SK-N-SH (cell line): ENCODE data around the gene LARP1. TPM values are rescaled to one million over a fixed set of nuclear protein-coding genes. Genes with fewer than 3 reads are reported as not detected.

ENCODE experiments used
- CTCF ChIA-PET: fragments of 300-600, 350-600 bp; formaldehyde crosslinking; extraction: SDS; loops from one replicate; lab custom pipeline; 2021; lab: Yijun Ruan, JAX
- POLR2A ChIA-PET: fragments of 350-600 bp; sonication (Branson Sonifier 250); formaldehyde crosslinking; extraction: SDS; loops from one replicate; lab custom pipeline; 2020; ENCODE audit warnings: antibody characterized with exemption, inconsistent platforms; lab: Yijun Ruan, JAX
- DNase-seq: peaks from one replicate; pipeline ENCODE4 v3.0.0; 2012
- H2AFZ ChIP-seq: fragments of 200-600 bp; sonication (generic); 2 replicates; pipeline ENCODE4 v1.8.1; 2016; ENCODE audit warnings: antibody characterized with exemption, mild to moderate bottlenecking, low read depth
- H3F3A ChIP-seq: fragments of 200-600 bp; sonication (generic); replicated peaks from 2 replicates; pipeline ENCODE3; 2016; ENCODE audit warnings: antibody characterized with exemption, mild to moderate bottlenecking; ENCODE audit not compliant: insufficient read depth
- H3K27ac ChIP-seq, 2 experiments: fragments of 200-500 bp in 1 of 2; fragments of 200-600 bp in 1 of 2; sonication (Bioruptor generic) in 1 of 2; sonication (generic), shearing (Covaris generic) in 1 of 2; 2 replicates each; pipeline versions ENCODE4 v1.5.1 to v1.6.1; 2014 to 2016; ENCODE audit warnings: low read depth in 2 of 2, inconsistent platforms in 1 of 2, low read length in 1 of 2, mild to moderate bottlenecking in 1 of 2, mixed read lengths in 1 of 2
- H3K27me3 ChIP-seq: fragments of 200-600 bp; sonication (generic), shearing (Covaris generic); 2 replicates; pipeline ENCODE4 v1.6.1; 2016; ENCODE audit warnings: mixed run types; ENCODE audit not compliant: insufficient read depth
- H3K36me3 ChIP-seq, 2 experiments: fragments of 200-500 bp in 1 of 2; fragments of 200-600 bp in 1 of 2; sonication (Bioruptor generic) in 1 of 2; sonication (generic) in 1 of 2; replicated peaks in 1 of 2; 2 replicates each; pipeline versions ENCODE3 to v1.5.1; 2014 to 2016; ENCODE audit warnings: low read length in 1 of 2, mild to moderate bottlenecking in 1 of 2; ENCODE audit not compliant: insufficient read depth in 2 of 2, control insufficient read depth in 1 of 2
- H3K4me1 ChIP-seq, 2 experiments: fragments of 200-500 bp in 1 of 2; fragments of 200-600 bp in 1 of 2; sonication (Bioruptor generic) in 1 of 2; sonication (generic), shearing (Covaris generic) in 1 of 2; 2 replicates each; pipeline versions ENCODE4 v1.5.1 to v1.6.1; 2014 to 2016; ENCODE audit warnings: low read depth in 1 of 2, low read length in 1 of 2, mixed run types in 1 of 2; ENCODE audit not compliant: insufficient read depth in 2 of 2, control insufficient read depth in 1 of 2
- H3K4me2 ChIP-seq: fragments of 200-600 bp; sonication (generic), shearing (Covaris generic); 2 replicates; pipeline ENCODE4 v1.6.1; 2017; ENCODE audit warnings: mixed run types
- H3K4me3 ChIP-seq, 2 experiments: fragments of 200-500 bp in 1 of 2; fragments of 200-600 bp in 1 of 2; sonication (Bioruptor generic) in 1 of 2; sonication (generic), shearing (Covaris generic) in 1 of 2; 2 replicates each; pipeline versions ENCODE4 v1.5.1 to v1.8.1; 2014 to 2016; ENCODE audit warnings: low read depth in 2 of 2, inconsistent platforms in 1 of 2, low read length in 1 of 2, mild to moderate bottlenecking in 1 of 2, mixed read lengths in 1 of 2, moderate library complexity in 1 of 2
- H3K79me2 ChIP-seq: fragments of 200-600 bp; sonication (generic); 2 replicates; pipeline ENCODE4 v1.8.1; 2017; ENCODE audit warnings: mild to moderate bottlenecking; ENCODE audit not compliant: insufficient read depth
- H3K9ac ChIP-seq: fragments of 200-600 bp; sonication (generic); 2 replicates; pipeline ENCODE4 v1.6.1; 2017; ENCODE audit warnings: mixed run types
- H3K9me2 ChIP-seq: fragments of 200-600 bp; sonication (generic); 2 replicates; pipeline ENCODE4 v1.6.1; 2017; ENCODE audit warnings: mixed run types
- H3K9me3 ChIP-seq: fragments of 200-600 bp; sonication (generic); 2 replicates; pipeline ENCODE4 v1.6.1; 2017; ENCODE audit warnings: mixed run types, mild to moderate bottlenecking, moderate library complexity
- H4K20me1 ChIP-seq: fragments of 200-600 bp; sonication (generic); 2 replicates; pipeline ENCODE4 v1.6.1; 2017; ENCODE audit warnings: mild to moderate bottlenecking, mixed run types; ENCODE audit not compliant: insufficient read depth
- CHD2 ChIP-seq: fragments of 150-350 bp; IDR thresholded peaks from 2 replicates; pipeline ENCODE4 v1.6.1; 2018; ENCODE audit warnings: low read length; ENCODE audit not compliant: partially characterized antibody
- EP300 ChIP-seq, 2 experiments: IDR thresholded peaks; 2 replicates each; pipeline versions ENCODE4 v1.4.0 to v1.6.1; 2012; ENCODE audit warnings: borderline replicate concordance in 1 of 2, low read depth in 1 of 2, low read length in 1 of 2
- FOSL2 ChIP-seq: IDR thresholded peaks from 2 replicates; pipeline ENCODE4 v1.4.0; 2012; ENCODE audit warnings: low read depth, mild to moderate bottlenecking, moderate library complexity, borderline replicate concordance
- FOXJ3 ChIP-seq: sonication (generic); formaldehyde crosslinking; IDR thresholded peaks from 2 replicates; pipeline ENCODE4 v1.5.1; 2020; ENCODE audit warnings: mild to moderate bottlenecking, missing genetic modification reagents
- GABPA ChIP-seq: IDR thresholded peaks from 2 replicates; pipeline ENCODE4 v1.4.0; 2012; ENCODE audit warnings: low read depth, mild to moderate bottlenecking
- GATA2 ChIP-seq: sonication (generic); formaldehyde crosslinking; IDR thresholded peaks from 2 replicates; pipeline ENCODE4 v1.5.0; 2020; ENCODE audit warnings: mild to moderate bottlenecking, missing genetic modification reagents
- MXI1 ChIP-seq: IDR thresholded peaks from 2 replicates; pipeline ENCODE4 v1.6.1; 2012; ENCODE audit warnings: mild to moderate bottlenecking, low read depth, low read length, improper control_type of control experiment
- NFIC ChIP-seq: IDR thresholded peaks from 2 replicates; pipeline ENCODE4 v1.4.0; 2012; ENCODE audit warnings: borderline replicate concordance
- NRF1 ChIP-seq: IDR thresholded peaks from 2 replicates; pipeline ENCODE4 v1.6.1; 2012; ENCODE audit warnings: low read depth, mild to moderate bottlenecking, low read length
- POLR2AphosphoS5 ChIP-seq: IDR thresholded peaks from 2 replicates; pipeline ENCODE4 v1.6.1; 2012; ENCODE audit warnings: low read depth, low read length
- RAD21 ChIP-seq: IDR thresholded peaks from 2 replicates; pipeline ENCODE4 v1.6.1; 2012; ENCODE audit warnings: mild to moderate bottlenecking, low read length
- RCOR1 ChIP-seq: fragments of 150-350 bp; IDR thresholded peaks from 2 replicates; pipeline ENCODE4 v1.6.1; 2017; ENCODE audit warnings: antibody characterized with exemption, low read length
- REST ChIP-seq: IDR thresholded peaks from 2 replicates; pipeline ENCODE4 v1.6.1; 2012; ENCODE audit warnings: mild to moderate bottlenecking, low read depth, low read length, moderate library complexity
- RXRA ChIP-seq: IDR thresholded peaks from 2 replicates; pipeline ENCODE4 v1.4.0; 2012; ENCODE audit warnings: low read depth, mild to moderate bottlenecking, borderline replicate concordance
- SMC3 ChIP-seq: IDR thresholded peaks from 2 replicates; pipeline ENCODE4 v1.6.1; 2012; ENCODE audit warnings: low read depth, low read length, improper control_type of control experiment
- YY1 ChIP-seq: IDR thresholded peaks from 2 replicates; pipeline ENCODE4 v1.4.0; 2012; ENCODE audit warnings: low read depth, mild to moderate bottlenecking
- ZBTB33 ChIP-seq: IDR thresholded peaks from 2 replicates; pipeline ENCODE4 v1.4.0; 2012; ENCODE audit warnings: low read depth, borderline replicate concordance
- WGBS: methylation state at CpG from one replicate; pipeline ENCODE4 v1.1.6; 2017; ENCODE audit warnings: low lambda C conversion rate; 5-methylcytosine and 5-hydroxymethylcytosine counted together
- polyA plus RNA-seq, 3 experiments: library from polyadenylated mRNA; depleted of rRNA; stranded (reverse); fragments of >200 nt; gene quantifications; 2 replicates each; pipeline ENCODE4 v1.2.3, GENCODE V29; 2012
- TF ChIP-seq, protein P1 (sequence below): fragments of 150-350 bp; IDR thresholded peaks from 2 replicates; pipeline ENCODE4 v1.6.1; 2016; ENCODE audit warnings: mild to moderate bottlenecking, low read depth, low read length
- TF ChIP-seq, protein P2 (sequence below): fragments of 200-600 bp; sonication (generic); IDR thresholded peaks from 2 replicates; pipeline ENCODE4 v1.6.1; 2017; ENCODE audit warnings: antibody characterized with exemption, mild to moderate bottlenecking, moderate library complexity

The LARP1 gene
- polyA plus RNA-seq, 1 of the 3 experiments (the other 2 are of a cell fraction): 57.4 TPM

DNA sequence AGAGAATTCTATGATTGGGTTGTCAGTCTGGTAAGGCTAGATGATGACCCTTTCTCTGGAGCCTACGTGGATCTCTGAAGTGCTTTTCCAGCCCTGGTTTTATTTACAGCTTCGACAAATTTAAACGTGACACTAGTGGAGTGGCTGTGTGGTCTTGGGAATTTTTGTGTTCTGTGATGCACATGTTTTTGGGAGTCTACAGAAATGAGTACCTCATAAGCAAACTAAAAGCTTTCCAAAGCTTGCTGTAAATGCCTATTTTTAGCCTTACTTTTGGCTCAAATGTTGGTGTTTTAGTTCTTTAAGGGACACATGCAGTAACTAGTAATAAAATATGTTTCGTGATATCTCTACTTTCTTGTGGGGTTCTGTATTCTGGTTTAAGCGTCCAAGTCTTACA is 3.3 kb downstream of the LARP1 start:
- no peaks in the 10 kb centered on the region for H3K9me2 ChIP-seq
- no peak overlapping the region for H3K27ac ChIP-seq
- H3K9me3 ChIP-seq: no peaks in the 10 kb centered on the region
- H3K4me1 ChIP-seq: peaks cover 29 to 35% of the 10 kb centered on the region in 2 experiments
- H3K9ac ChIP-seq: no peak overlapping the region
- TF ChIP-seq GATA2 (CRISPR knock-in tag) (no peak), RCOR1 (no peak), SMC3 (no peak), YY1 (no peak), REST (no peak), ZBTB33 (no peak), POLR2AphosphoS5 (no peak), FOSL2 (no peak), RAD21 (no peak), NFIC (no peak), NRF1 (no peak), GABPA (no peak), EP300 (IDR thresholded peaks at IDR 0.05; ENCODE audit: borderline replicate concordance in 1 of 2, low read depth in 1 of 2, low read length in 1 of 2) (no peak), RXRA (no peak), CHD2 (no peak), FOXJ3 (no peak), MXI1 (no peak)
- TF ChIP-seq, protein P1, sequence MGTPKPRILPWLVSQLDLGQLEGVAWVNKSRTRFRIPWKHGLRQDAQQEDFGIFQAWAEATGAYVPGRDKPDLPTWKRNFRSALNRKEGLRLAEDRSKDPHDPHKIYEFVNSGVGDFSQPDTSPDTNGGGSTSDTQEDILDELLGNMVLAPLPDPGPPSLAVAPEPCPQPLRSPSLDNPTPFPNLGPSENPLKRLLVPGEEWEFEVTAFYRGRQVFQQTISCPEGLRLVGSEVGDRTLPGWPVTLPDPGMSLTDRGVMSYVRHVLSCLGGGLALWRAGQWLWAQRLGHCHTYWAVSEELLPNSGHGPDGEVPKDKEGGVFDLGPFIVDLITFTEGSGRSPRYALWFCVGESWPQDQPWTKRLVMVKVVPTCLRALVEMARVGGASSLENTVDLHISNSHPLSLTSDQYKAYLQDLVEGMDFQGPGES: no peak
- TF ChIP-seq, protein P2, sequence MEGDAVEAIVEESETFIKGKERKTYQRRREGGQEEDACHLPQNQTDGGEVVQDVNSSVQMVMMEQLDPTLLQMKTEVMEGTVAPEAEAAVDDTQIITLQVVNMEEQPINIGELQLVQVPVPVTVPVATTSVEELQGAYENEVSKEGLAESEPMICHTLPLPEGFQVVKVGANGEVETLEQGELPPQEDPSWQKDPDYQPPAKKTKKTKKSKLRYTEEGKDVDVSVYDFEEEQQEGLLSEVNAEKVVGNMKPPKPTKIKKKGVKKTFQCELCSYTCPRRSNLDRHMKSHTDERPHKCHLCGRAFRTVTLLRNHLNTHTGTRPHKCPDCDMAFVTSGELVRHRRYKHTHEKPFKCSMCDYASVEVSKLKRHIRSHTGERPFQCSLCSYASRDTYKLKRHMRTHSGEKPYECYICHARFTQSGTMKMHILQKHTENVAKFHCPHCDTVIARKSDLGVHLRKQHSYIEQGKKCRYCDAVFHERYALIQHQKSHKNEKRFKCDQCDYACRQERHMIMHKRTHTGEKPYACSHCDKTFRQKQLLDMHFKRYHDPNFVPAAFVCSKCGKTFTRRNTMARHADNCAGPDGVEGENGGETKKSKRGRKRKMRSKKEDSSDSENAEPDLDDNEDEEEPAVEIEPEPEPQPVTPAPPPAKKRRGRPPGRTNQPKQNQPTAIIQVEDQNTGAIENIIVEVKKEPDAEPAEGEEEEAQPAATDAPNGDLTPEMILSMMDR: no peak
- DNase-seq: no peak
- H2AFZ ChIP-seq: no peak overlapping the region
- H3K36me3 ChIP-seq: peaks cover 0 to 4% of the 10 kb centered on the region in 2 experiments
- CTCF ChIA-PET: interaction anchor here (0.6 to 2.3 kb wide), 7 partner anchors 9 to 108 kb away, joined by 3 to 15 read pairs (median 4); no protein-coding TSS in a partner anchor
- no peaks in the 10 kb centered on the region for H3F3A ChIP-seq
- peaks cover 80% of the 10 kb centered on the region for H3K79me2 ChIP-seq
- peak overlapping the region; percentile 32 to 34; a peak in 2 of 4 replicates for H3K4me3 ChIP-seq
- H3K4me2 ChIP-seq: peak overlapping the region; percentile 48
- no peaks in the 10 kb centered on the region for H3K27me3 ChIP-seq
- WGBS: 76% methylated on average over 5 of the region's 5 CpGs
- POLR2A ChIA-PET: no interaction called here
- peaks cover 69% of the 10 kb centered on the region for H4K20me1 ChIP-seq
